ENCODE results near the gene HYKK.

HYKK gene

GRCh38 chr15:78540141-78540870 lies 32.9 kb downstream of the HYKK start, which contains the start of gene PSMA4:
TSS of gene PSMA4 (plus strand) at chr15:78540444. CDS start at chr15:78541928, 1,484 bp downstream.
- DNase-seq (ENCODE audit: low read depth in 2 of 2), result peak; percentile 89 to 90
- H3K4me3 ChIP-seq (replicated peaks in 1 of 2; ENCODE audit: low read depth in 2 of 2, low read length in 2 of 2), result peak within 1 kb of the TSS; percentile 78 to 95
- TF ChIP-seq, protein P1, sequence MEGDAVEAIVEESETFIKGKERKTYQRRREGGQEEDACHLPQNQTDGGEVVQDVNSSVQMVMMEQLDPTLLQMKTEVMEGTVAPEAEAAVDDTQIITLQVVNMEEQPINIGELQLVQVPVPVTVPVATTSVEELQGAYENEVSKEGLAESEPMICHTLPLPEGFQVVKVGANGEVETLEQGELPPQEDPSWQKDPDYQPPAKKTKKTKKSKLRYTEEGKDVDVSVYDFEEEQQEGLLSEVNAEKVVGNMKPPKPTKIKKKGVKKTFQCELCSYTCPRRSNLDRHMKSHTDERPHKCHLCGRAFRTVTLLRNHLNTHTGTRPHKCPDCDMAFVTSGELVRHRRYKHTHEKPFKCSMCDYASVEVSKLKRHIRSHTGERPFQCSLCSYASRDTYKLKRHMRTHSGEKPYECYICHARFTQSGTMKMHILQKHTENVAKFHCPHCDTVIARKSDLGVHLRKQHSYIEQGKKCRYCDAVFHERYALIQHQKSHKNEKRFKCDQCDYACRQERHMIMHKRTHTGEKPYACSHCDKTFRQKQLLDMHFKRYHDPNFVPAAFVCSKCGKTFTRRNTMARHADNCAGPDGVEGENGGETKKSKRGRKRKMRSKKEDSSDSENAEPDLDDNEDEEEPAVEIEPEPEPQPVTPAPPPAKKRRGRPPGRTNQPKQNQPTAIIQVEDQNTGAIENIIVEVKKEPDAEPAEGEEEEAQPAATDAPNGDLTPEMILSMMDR (IDR thresholded peaks at IDR 0.05; ENCODE audit: low read depth, low read length), result peak; percentile 10

DNA sequence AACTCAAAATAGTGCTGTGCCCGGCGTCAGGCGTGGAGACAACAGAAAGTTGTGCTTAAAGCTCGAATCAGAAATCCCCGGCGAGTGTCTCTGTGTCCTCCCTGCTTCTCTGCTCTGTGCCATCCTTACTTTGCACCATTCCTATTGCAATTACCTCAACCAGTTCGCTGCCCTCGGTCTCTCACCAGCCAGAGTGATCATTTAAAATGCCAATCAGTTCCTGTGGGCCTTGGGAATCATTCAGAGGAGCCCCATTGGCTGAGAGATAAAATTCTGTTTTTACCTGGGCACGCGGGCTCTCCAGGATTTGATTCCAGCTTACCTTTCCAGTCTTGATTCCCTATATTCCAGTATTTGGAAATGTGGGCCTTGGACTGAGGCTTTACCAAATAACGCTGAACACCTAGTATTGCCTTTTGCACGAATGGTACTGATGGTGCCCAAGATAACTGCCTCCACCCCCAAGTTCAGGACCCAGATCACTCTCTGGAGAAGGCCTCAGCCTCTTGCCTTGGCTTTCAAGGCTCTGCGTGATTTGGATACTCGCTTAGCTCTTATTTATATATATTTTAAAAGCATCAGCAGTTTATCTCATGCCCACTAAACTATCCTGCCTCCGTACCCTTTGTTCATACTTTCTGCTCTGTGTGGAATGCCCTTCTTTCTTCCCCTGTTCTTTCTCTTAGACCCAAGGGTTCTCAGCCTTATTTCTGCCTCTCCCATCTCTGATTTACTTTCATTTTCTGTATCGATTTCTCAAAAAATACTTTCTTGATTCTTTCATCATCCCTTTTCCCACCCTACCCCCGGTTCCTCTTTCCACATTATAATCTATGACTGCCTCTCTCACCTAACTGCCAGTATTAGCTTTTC lies 33.7 kb downstream of the HYKK start:
- TF ChIP-seq, protein P1 (IDR thresholded peaks at IDR 0.05; ENCODE audit: low read depth, low read length), result no peak
- H3K4me3 ChIP-seq (replicated peaks in 1 of 2; ENCODE audit: low read depth in 2 of 2, low read length in 2 of 2), result peak overlapping the region; percentile 78 to 95
- peak; percentile 4 to 9 for DNase-seq (ENCODE audit: low read depth in 2 of 2)

- no peak for DNase-seq (ENCODE audit: low read depth in 2 of 2)
- TF ChIP-seq, protein P1 (IDR thresholded peaks at IDR 0.05; ENCODE audit: low read depth, low read length), result no peak
- peak overlapping the region; percentile 78 to 95 for H3K4me3 ChIP-seq (replicated peaks in 1 of 2; ENCODE audit: low read depth in 2 of 2, low read length in 2 of 2)
These were observed 34.3 kb downstream of the HYKK start for GRCh38 chr15:78541744-78542034.

DNA sequence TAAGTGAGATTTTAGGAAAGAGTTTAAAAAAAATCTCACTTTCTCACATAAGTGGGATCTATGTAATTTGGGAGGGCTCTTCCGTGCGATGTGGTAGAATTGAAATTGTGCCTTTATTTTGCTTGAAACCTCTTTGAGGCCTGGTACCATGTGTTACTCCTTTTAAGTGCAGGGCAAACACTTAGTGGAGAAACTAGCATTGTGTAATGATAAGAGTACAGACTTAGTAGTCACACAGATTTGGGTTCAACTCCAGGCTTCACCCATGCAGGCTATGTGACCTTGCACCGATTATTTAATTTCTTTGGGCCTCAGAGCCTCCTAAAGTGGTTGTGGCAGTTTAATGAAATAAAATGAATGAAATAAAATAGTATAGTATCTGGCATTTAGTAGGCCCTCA lies 35.3 kb downstream of the HYKK start:
- no peak for DNase-seq (ENCODE audit: low read depth in 2 of 2)
- TF ChIP-seq, protein P1 (IDR thresholded peaks at IDR 0.05; ENCODE audit: low read depth, low read length), result no peak
- no peak overlapping the region for H3K4me3 ChIP-seq (replicated peaks in 1 of 2; ENCODE audit: low read depth in 2 of 2, low read length in 2 of 2)

- H3K4me3 ChIP-seq (replicated peaks in 1 of 2; ENCODE audit: low read depth in 2 of 2, low read length in 2 of 2), result no peak overlapping the region
- DNase-seq (ENCODE audit: low read depth in 2 of 2), result no peak
- TF ChIP-seq, protein P1 (IDR thresholded peaks at IDR 0.05; ENCODE audit: low read depth, low read length), result no peak
These were observed 42.8 kb downstream of the HYKK start for GRCh38 chr15:78550194-78550593.

DNA sequence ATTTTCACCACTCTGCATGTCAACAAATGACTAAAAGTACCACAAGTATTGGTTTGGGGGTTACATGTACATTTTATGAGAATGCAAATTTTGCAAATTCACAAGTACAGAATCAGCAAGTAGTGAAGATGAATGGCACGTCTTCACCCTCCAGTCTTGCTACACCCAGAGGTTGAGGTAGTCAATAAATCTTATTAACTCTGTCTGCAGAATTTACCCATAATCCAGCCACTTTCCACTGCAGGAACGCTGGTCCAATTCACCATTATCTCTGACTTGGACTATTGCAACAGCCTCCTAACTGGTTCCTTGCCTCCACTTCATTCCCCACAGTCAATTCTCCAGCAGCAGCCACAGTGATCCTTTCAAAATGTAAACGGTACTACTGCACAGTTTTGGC lies 43.4 kb downstream of the HYKK start:
- no peak overlapping the region for H3K4me3 ChIP-seq (replicated peaks in 1 of 2; ENCODE audit: low read depth in 2 of 2, low read length in 2 of 2)
- TF ChIP-seq, protein P1 (IDR thresholded peaks at IDR 0.05; ENCODE audit: low read depth, low read length), result no peak
- no peak for DNase-seq (ENCODE audit: low read depth in 2 of 2)
